Spinal cord (tissue), 10 donors: ENCODE results near the gene GSTA3. TPM values are rescaled to one million over a fixed set of nuclear protein-coding genes. Genes with fewer than 3 reads are reported as not detected.
"Not testable (repeated sequence)": the region's sequence is repeated elsewhere in the genome, so short reads cannot be mapped to it uniquely, and the experiment has no call there.

ENCODE experiments used
- DNase-seq, 6 donors: peaks; one replicate each; pipeline versions ENCODE4 v3.0.0 to v3.0.0-alpha.2; 2013 to 2015; ENCODE audit warnings: low spot score in 6 of 6, low read depth in 4 of 6
- H3K27ac ChIP-seq: one replicate; pipeline ENCODE4 v1.5.1; 2013; ENCODE audit warnings: low read depth, low read length, control low read depth
- H3K27me3 ChIP-seq: one replicate; pipeline ENCODE4 v1.6.1; 2013; ENCODE audit warnings: low read length; ENCODE audit not compliant: control insufficient read depth, insufficient read depth
- H3K36me3 ChIP-seq: one replicate; pipeline ENCODE4 v1.6.1; 2013; ENCODE audit warnings: low read length; ENCODE audit not compliant: control insufficient read depth, insufficient read depth
- H3K4me1 ChIP-seq: one replicate; pipeline ENCODE4 v1.6.1; 2013; ENCODE audit warnings: low read length; ENCODE audit not compliant: control insufficient read depth, insufficient read depth
- H3K4me3 ChIP-seq: one replicate; pipeline ENCODE4 v1.5.1; 2013; ENCODE audit warnings: low read depth, low read length, control low read depth
- H3K9me3 ChIP-seq: one replicate; pipeline ENCODE4 v1.6.1; 2013; ENCODE audit warnings: low read length; ENCODE audit not compliant: control insufficient read depth, insufficient read depth
- WGBS: methylation state at CpG from one replicate; pipeline ENCODE4 v1.1.5; 2013; ENCODE audit warnings: missing lambda C conversion rate; ENCODE audit not compliant: insufficient coverage; 5-methylcytosine and 5-hydroxymethylcytosine counted together
- long read RNA-seq, 4 donors: transcript quantifications; one replicate each; lab custom pipeline, GENCODE V29; 2026
- polyA plus RNA-seq, 2 donors: library from polyadenylated mRNA; unstranded; fragments of 120-200 nt; gene quantifications; one replicate each; pipeline ENCODE4 v1.2.1, GENCODE V29; 2013; ENCODE audit not compliant: insufficient read length in 2 of 2
- total RNA-seq, 2 donors: library from RNA; depleted of rRNA in 1 of 2; stranded (reverse); fragments of 120-200 nt in 1 of 2; fragments of >200 nt in 1 of 2; gene quantifications; one replicate each; pipeline versions ENCODE4 v1.2.3 to v1.2.4, GENCODE V29; 2013 to 2014
- donor health status: healthy.

GSTA3 gene
- total RNA-seq (1 to 10 TPM in 1 of 2 donors, not detected in 1; 4.4 TPM), polyA plus RNA-seq (not detected)
- long read RNA-seq, donor 1: 0 reads
- long read RNA-seq, donor 2: 0 reads
- long read RNA-seq, donor 3: 0 reads
- long read RNA-seq, donor 4: 0 reads

DNA sequence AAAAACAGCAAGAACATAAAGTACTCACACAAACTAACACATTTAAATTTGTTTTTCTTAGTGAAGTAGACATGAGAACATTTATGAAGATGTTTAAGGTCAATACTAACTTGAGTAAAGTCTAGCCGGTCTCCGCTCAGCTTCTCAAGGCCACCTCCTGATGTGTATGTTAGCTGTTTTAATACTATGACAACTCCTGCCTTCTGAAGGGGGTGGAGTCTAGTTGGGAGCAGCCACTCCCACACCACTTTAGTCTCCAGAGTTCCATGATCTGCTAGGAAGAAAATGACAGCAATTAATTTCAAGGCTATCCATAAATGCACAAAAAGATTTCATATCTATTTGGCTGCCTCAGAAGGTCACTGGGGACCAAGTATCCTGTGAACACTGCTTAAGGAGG, at the start of gene GSTA3:
GSTA3 (minus strand) TSS at position 168 of the 400 bp plus-strand sequence. CDS start 3,864 bp downstream, outside the sequence.
- DNase-seq: peak in 1 of 6 donors; percentile 24
- Histone ChIP-seq H3K4me3 (no peak within 1 kb of the TSS), H3K27me3 (no peaks in the 10 kb centered on the region), H3K4me1 (no peaks in the 10 kb centered on the region), H3K9me3 (no peaks in the 10 kb centered on the region), H3K36me3 (no peaks in the 10 kb centered on the region), H3K27ac (no peak within 1 kb of the TSS)
- WGBS: no CpG with 5 or more reads among the region's 2 CpGs

GRCh38 chr6:52958546-52959255, 49.2 kb upstream of the GSTA3 start:
- 76% methylated on average over 7 of the region's 8 CpGs for WGBS
- Histone ChIP-seq H3K4me3 (no peak overlapping the region), H3K9me3 (no peaks in the 10 kb centered on the region), H3K4me1 (no peaks in the 10 kb centered on the region), H3K36me3 (no peaks in the 10 kb centered on the region), H3K27me3 (no peaks in the 10 kb centered on the region), H3K27ac (no peak overlapping the region)
- DNase-seq: no peak

DNA sequence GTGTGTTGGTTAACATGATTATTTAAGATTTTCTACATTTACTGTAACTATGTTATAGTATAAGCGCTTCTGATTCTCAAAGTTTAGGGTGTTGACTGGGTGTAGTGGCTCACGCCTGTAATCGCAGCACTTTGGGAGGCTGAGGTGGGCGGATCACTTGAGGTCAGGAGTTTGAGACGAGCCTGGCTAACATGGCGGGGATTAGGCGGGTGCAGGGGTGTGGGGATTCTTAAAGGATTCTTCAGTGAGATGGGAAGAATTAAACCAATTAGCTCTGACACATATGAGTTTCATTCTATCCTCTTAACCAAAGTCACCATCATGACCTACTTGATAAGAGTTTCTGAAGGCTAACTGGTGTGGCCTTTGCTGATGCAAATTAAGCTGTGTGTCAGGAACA, 46.4 kb upstream of the GSTA3 start:
- Histone ChIP-seq H3K27ac (no peak overlapping the region), H3K4me3 (no peak overlapping the region), H3K4me1 (no peaks in the 10 kb centered on the region), H3K36me3 (no peaks in the 10 kb centered on the region), H3K9me3 (no peaks in the 10 kb centered on the region), H3K27me3 (no peaks in the 10 kb centered on the region)
- no peak for DNase-seq
- WGBS: no CpG with 5 or more reads among the region's 7 CpGs

GRCh38 chr6:52953911-52954839, 44.7 kb upstream of the GSTA3 start:
- DNase-seq: no peak
- no CpG with 5 or more reads among the region's 6 CpGs for WGBS
- no peaks in the 10 kb centered on the region for H3K4me1 ChIP-seq
- no peaks in the 10 kb centered on the region for H3K9me3 ChIP-seq
- no peaks in the 10 kb centered on the region for H3K36me3 ChIP-seq
- H3K27me3 ChIP-seq: no peaks in the 10 kb centered on the region
- no peak overlapping the region for H3K4me3 ChIP-seq
- H3K27ac ChIP-seq: no peak overlapping the region

DNA sequence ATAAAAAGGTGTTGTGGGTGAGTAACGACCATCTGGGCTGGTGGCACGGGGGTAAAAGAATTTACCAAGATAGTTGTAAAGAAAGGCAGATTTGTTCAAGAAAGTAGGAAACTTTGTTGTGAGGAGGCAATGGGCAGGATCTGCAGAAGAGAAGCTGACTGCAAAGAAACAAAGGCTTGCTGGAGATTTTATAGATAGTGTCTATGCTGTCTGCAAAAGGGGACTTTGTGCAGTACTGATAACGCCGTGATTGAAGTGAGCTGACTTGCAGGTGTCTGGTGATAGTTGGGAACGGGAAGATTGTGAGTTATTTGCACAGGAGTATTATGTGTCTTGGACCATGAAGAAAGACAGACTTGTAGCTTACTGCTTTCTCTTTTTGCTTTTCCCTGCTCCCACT, 36.8 kb upstream of the GSTA3 start:
- no peaks in the 10 kb centered on the region for H3K27me3 ChIP-seq
- no peaks in the 10 kb centered on the region for H3K4me1 ChIP-seq
- no peaks in the 10 kb centered on the region for H3K36me3 ChIP-seq
- no peak for DNase-seq
- H3K4me3 ChIP-seq: no peak overlapping the region
- 22% methylated on average over 4 of the region's 5 CpGs for WGBS
- no peak overlapping the region for H3K27ac ChIP-seq
- H3K9me3 ChIP-seq: no peaks in the 10 kb centered on the region

DNA sequence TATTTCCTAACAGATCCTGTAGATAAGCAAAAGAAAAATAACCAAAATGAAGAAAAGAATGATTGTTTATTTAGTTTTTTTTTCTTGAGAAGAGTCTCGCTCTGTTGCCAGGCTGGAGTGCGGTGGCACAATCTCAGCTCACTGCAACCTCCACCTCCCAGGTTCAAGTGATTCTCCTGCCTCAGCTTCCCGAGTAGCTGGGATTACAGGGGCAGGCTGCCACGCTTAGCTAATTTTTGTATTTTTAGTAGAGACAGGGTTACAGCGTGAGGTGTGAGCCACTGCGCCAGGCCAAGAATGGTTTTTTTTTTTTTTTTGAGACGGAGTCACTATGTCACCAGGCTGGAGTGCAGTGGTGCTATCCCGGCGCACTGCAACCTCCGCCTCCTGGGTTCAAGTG, 33.3 kb upstream of the GSTA3 start:
- WGBS: 91% methylated on average over 5 of the region's 10 CpGs
- not testable (repeated sequence) for H3K36me3 ChIP-seq, H3K9me3 ChIP-seq, DNase-seq, H3K27ac ChIP-seq, H3K4me1 ChIP-seq, H3K4me3 ChIP-seq, H3K27me3 ChIP-seq

GRCh38 chr6:52942221-52942620, 32.7 kb upstream of the GSTA3 start:
- Histone ChIP-seq H3K36me3 (no peaks in the 10 kb centered on the region), H3K9me3 (no peaks in the 10 kb centered on the region), H3K27me3 (no peaks in the 10 kb centered on the region), H3K27ac (no peak overlapping the region), H3K4me3 (no peak overlapping the region), H3K4me1 (no peaks in the 10 kb centered on the region)
- 100% methylated on average over 1 of the region's 4 CpGs for WGBS
- DNase-seq: no peak

- no peak overlapping the region for H3K4me3 ChIP-seq
- no peak for DNase-seq
- 100% methylated on average over 1 of the region's 2 CpGs for WGBS
- H3K27ac ChIP-seq: no peak overlapping the region
- H3K9me3 ChIP-seq: no peaks in the 10 kb centered on the region
- H3K27me3 ChIP-seq: no peaks in the 10 kb centered on the region
- no peaks in the 10 kb centered on the region for H3K4me1 ChIP-seq
- H3K36me3 ChIP-seq: no peaks in the 10 kb centered on the region
Observed at GRCh38 chr6:52937908-52938307, 28.4 kb upstream of the GSTA3 start.

- no peak for DNase-seq
- Histone ChIP-seq H3K36me3 (no peaks in the 10 kb centered on the region), H3K4me1 (no peaks in the 10 kb centered on the region), H3K27me3 (no peaks in the 10 kb centered on the region), H3K4me3 (no peak overlapping the region), H3K27ac (no peak overlapping the region), H3K9me3 (no peaks in the 10 kb centered on the region)
- no CpG with 5 or more reads among the region's 2 CpGs for WGBS
Observed at GRCh38 chr6:52933778-52934177, 24.3 kb upstream of the GSTA3 start.
